GM11168 (cell line): ENCODE results near the gene FAM227B.
"Not testable (repeated sequence)": the region's sequence is repeated elsewhere in the genome, so short reads cannot be mapped to it uniquely, and the experiment has no call there.

ENCODE experiments used
- in situ Hi-C: fragments of 300-500 bp; cut with MboI; formaldehyde crosslinking; loops from one replicate; pipeline ENCODE4 v1.12.0; 2022; ENCODE audit warnings: low sequenced_read_pairs; ENCODE audit not compliant: unreplicated experiment

The FAM227B gene

GRCh38 chr15:49619226-49619625, 1.4 kb downstream of the FAM227B start:
- in situ Hi-C loops: no loop called here

GRCh38 chr15:49612240-49612639, 8.4 kb downstream of the FAM227B start:
- in situ Hi-C loops: not testable (repeated sequence)

GRCh38 chr15:49610157-49610918, 10.3 kb downstream of the FAM227B start:
- in situ Hi-C loops: no loop called here

- in situ Hi-C loops: no loop called here
These were observed 14.0 kb downstream of the FAM227B start for GRCh38 chr15:49606594-49606993.

- in situ Hi-C loops: no loop called here
These were observed 15.0 kb downstream of the FAM227B start for GRCh38 chr15:49605588-49605987.

- in situ Hi-C loops: no loop called here
These were observed 15.8 kb downstream of the FAM227B start for GRCh38 chr15:49604625-49605409.

GRCh38 chr15:49592829-49593316, 27.7 kb downstream of the FAM227B start:
- in situ Hi-C loops: not testable (repeated sequence)

- in situ Hi-C loops: no loop called here
These were observed 31.6 kb downstream of the FAM227B start for GRCh38 chr15:49589030-49589429.

GRCh38 chr15:49573421-49573820, 47.2 kb downstream of the FAM227B start:
- in situ Hi-C loops: no loop called here

- in situ Hi-C loops: no loop called here
These were observed 49.9 kb downstream of the FAM227B start for GRCh38 chr15:49570672-49571071.

GRCh38 chr15:49570174-49570573, 50.4 kb downstream of the FAM227B start:
- in situ Hi-C loops: no loop called here

- in situ Hi-C loops: no loop called here
These were observed 60.6 kb downstream of the FAM227B start for GRCh38 chr15:49560045-49560444.

- in situ Hi-C loops: no loop called here
These were observed 61.7 kb downstream of the FAM227B start for GRCh38 chr15:49558929-49559328.

GRCh38 chr15:49556437-49556836, 64.2 kb downstream of the FAM227B start:
- in situ Hi-C loops: no loop called here

- in situ Hi-C loops: not testable (repeated sequence)
These were observed 70.3 kb downstream of the FAM227B start for GRCh38 chr15:49550342-49550741.

- in situ Hi-C loops: no loop called here
These were observed 82.1 kb downstream of the FAM227B start for GRCh38 chr15:49538520-49538919.

- in situ Hi-C loops: no loop called here
These were observed 90.5 kb downstream of the FAM227B start for GRCh38 chr15:49530092-49530491.

- in situ Hi-C loops: no loop called here
These were observed 92.3 kb downstream of the FAM227B start for GRCh38 chr15:49528289-49528688.

GRCh38 chr15:49521802-49522201, 98.8 kb downstream of the FAM227B start:
- in situ Hi-C loops: no loop called here

- in situ Hi-C loops: not testable (repeated sequence)
These were observed 107.9 kb downstream of the FAM227B start for GRCh38 chr15:49512739-49513138.

- in situ Hi-C loops: no loop called here
These were observed 113.4 kb downstream of the FAM227B start for GRCh38 chr15:49507261-49507660.
